Measurements from ENCODE around the gene OPN3.

GRCh38 chr1:241617426-241617825 is 22.7 kb downstream of the OPN3 start:
- no peak for TF ChIP-seq POLR2A (IDR thresholded peaks at IDR 0.05)
- TF ChIP-seq POLR2AphosphoS5 (IDR thresholded peaks at IDR 0.05): no peak
- no peak for TF ChIP-seq CTCF (IDR thresholded peaks at IDR 0.05)

Data from breast epithelium (tissue), 3 donors.